Fibroblast of pulmonary artery (primary cell): Measurements from ENCODE around the gene ARHGAP22.

ENCODE experiments used
- DNase-seq: peaks from one replicate; pipeline ENCODE4 v3.0.0-alpha.2; 2010; ENCODE audit warnings: low read depth
- H3K4me3 ChIP-seq: replicated peaks from 2 replicates; pipeline ENCODE4 v1.5.1; 2011; ENCODE audit warnings: low read depth, mild to moderate bottlenecking, control low read depth, low read length, moderate library complexity
- TF ChIP-seq, protein P1 (sequence below): IDR thresholded peaks from 2 replicates; pipeline ENCODE4 v1.5.1; 2011; ENCODE audit warnings: mild to moderate bottlenecking, control low read depth, low read length, inconsistent platforms; ENCODE audit errors: missing control alignments

The ARHGAP22 gene

DNA sequence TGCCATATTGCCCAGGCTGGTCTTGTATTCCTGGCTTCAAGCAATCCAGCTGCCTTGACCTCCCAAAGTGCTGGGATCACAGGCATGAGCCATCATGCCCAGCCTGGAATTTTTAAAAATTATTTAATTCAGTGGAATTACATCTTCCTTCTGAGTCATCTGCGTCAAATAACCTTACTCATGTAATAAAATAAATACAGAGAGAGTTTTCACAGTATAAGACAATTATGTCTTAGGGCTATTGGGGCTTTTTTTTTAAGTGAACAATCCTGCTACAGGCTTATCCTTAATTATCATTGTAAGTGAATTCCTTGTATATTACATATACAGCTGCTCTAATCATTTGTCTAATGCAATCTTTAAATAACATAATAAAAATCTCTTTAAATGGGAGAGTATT, 190.1 kb downstream of the ARHGAP22 start:
- H3K4me3 ChIP-seq: no peak overlapping the region
- DNase-seq: no peak
- TF ChIP-seq, protein P1, sequence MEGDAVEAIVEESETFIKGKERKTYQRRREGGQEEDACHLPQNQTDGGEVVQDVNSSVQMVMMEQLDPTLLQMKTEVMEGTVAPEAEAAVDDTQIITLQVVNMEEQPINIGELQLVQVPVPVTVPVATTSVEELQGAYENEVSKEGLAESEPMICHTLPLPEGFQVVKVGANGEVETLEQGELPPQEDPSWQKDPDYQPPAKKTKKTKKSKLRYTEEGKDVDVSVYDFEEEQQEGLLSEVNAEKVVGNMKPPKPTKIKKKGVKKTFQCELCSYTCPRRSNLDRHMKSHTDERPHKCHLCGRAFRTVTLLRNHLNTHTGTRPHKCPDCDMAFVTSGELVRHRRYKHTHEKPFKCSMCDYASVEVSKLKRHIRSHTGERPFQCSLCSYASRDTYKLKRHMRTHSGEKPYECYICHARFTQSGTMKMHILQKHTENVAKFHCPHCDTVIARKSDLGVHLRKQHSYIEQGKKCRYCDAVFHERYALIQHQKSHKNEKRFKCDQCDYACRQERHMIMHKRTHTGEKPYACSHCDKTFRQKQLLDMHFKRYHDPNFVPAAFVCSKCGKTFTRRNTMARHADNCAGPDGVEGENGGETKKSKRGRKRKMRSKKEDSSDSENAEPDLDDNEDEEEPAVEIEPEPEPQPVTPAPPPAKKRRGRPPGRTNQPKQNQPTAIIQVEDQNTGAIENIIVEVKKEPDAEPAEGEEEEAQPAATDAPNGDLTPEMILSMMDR: no peak

DNA sequence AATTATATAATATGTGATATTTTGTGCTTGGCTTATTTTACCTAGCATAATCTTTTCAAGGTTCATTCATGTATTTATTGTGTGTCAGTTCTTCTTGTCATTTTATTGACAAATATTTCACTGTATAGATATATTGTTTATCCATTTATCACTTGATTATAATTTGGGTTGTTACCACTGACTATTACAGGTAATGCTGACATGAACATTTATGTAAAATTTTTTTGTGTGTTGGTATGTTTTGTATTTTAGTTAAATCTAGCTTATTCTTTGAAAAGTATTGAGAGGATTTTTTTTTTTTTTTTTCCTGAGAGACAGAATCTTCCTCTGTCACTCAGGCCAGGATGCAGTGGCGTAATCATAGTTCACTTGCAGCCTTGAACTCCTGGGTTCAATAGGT, 190.7 kb downstream of the ARHGAP22 start:
- H3K4me3 ChIP-seq: no peak overlapping the region
- TF ChIP-seq, protein P1: no peak
- no peak for DNase-seq

DNA sequence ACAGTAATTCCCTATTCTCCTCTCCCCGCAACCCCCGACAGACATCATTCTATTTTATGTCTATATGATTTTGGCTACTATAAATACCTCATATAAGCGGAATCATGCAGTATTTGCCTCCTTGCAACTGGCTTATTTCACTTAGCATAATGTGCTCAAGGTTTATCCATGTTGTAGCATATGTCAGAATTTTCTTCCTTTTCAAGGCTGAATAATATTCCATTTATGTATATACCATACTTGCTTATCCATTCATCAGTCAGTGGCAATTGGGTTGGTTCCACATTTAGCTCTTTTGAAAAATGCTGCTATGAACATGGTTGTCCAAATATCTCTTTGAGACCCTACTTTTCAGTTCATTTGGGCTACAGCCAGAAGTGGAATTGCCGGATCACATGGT, 191.9 kb downstream of the ARHGAP22 start:
- no peak overlapping the region for H3K4me3 ChIP-seq
- no peak for DNase-seq
- TF ChIP-seq, protein P1: no peak

DNA sequence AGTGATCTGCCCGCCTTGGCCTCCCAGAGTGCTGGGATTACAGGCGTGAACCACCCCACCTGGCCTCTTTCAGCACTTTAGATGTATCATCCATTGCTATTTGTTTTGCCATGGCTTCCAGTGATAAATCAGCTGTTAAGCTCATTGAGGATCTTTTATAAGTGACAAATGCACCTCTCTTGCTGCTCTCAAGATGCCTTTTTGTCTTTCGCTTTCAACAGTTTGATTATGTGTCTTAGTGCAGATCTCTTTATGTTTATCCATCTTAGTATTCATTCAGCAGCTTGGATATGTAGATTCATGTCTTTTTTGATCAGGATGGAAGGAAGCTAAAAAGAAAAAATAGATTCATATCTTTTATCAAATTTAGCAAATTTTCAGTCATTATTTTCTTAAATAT, 192.8 kb downstream of the ARHGAP22 start:
- no peak overlapping the region for H3K4me3 ChIP-seq
- TF ChIP-seq, protein P1: no peak
- no peak for DNase-seq

DNA sequence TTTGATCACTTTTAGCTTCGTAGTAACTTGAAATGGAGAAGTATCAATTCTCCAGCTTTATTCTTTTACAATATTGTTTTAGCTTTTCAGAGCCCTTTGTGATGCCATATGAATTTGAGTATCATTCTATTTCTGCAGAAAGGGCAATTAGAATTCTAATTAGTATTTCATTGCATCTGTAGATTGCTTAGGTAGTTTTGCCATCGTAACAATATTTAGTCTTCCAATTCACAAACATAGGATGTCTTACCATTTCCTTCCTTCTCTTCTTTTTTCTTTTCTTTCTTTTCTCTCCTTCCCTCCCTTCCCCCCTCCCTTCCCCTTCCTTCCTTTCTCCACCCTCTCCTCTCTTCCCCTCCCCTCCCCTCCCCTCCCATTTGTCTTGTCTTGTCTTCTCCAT, 193.4 kb downstream of the ARHGAP22 start:
- TF ChIP-seq, protein P1: no peak
- DNase-seq: no peak
- no peak overlapping the region for H3K4me3 ChIP-seq

DNA sequence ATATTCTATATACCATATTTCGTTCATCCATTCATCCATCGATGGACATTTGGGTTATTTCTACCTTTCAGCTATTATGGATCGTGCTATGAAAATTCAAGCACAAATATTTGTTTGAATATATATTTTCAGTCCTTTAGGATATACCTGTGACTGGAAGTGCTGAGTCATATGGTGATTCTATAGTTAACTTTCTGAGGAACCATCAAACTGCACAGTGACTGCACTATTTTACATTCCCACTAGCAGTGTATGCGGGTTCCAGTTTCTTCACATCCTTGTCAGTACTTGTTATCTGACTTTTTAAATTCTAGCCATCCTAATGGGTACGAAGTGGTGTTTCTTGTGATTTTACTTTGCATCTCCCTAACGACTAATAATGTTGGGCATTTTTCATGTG, 194.4 kb downstream of the ARHGAP22 start:
- TF ChIP-seq, protein P1: no peak

DNA sequence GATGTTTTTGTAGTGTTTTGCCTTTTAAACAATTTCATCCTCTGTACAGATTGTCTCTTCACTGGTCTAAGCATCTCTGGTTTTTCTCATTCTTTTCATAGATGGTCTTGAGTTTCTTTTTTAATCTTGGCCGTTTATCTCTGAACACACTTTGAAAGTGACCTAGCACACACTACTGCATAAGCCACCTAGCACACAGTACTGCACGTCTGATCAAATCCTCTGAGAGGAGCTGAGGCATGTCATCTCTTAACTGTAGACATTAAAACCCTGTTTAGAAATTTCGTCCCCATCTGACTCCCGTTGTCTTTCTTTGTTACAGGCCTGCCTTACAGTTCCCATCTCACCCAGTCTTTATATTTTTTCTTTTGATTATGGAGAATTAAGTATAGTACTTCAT, 198.2 kb downstream of the ARHGAP22 start:
- no peak overlapping the region for H3K4me3 ChIP-seq
- TF ChIP-seq, protein P1: no peak
- no peak for DNase-seq

More for the DNA sequence above, 194.4 kb downstream of the ARHGAP22 start:
- no peak overlapping the region for H3K4me3 ChIP-seq
- DNase-seq: no peak
